ENCODE measurements around the gene LSAMP. TPM values are rescaled to one million over a fixed set of nuclear protein-coding genes. Genes with fewer than 3 reads are reported as not detected.

Gene LSAMP
- total RNA-seq, 1 experiment from 2014 or later, result 0.90 TPM

DNA sequence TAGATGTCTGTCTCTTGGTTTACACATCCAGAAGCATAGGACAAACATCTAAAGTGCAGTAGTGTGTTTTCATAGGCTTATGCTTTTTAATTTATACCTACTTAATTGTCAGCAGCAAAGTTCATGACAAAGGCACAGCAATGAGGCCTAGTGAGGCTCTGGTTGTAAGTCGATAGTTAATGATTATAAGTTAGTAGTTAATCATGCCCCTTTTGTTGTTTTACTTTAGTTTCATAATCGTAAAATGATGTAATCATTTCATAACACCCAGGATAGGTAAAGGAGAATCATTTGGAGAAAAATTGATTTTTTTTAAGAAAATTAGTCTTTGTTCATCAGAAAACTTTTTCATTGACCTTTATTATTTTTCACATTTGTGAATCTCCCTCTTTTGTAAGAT, 351.9 kb downstream of the LSAMP start:
- Histone ChIP-seq H3K4me2 (ENCODE audit: insufficient read depth, insufficient read length, low read length) (no peak overlapping the region), H2AK5ac (ENCODE audit: insufficient read length, low read length) (no peak overlapping the region), H3K79me2 (ENCODE audit: insufficient read depth, low read length) (no peaks in the 10 kb centered on the region), H4K91ac (ENCODE audit: insufficient read length, low read depth, low read length) (no peak overlapping the region), H3K27ac (ENCODE audit: insufficient read length, low read depth, low read length) (no peak overlapping the region), H4K20me1 (ENCODE audit: control insufficient read depth, insufficient read depth, insufficient read length) (no peaks in the 10 kb centered on the region), H2BK5ac (ENCODE audit: insufficient read length, low read length) (no peak overlapping the region), H2BK12ac (ENCODE audit: insufficient read length, low read depth, low read length) (no peak overlapping the region), H3K9me3 (ENCODE audit: control insufficient read depth, low read depth, low read length) (no peaks in the 10 kb centered on the region), H2BK120ac (ENCODE audit: low read depth, low read length, poor library complexity, severe bottlenecking) (no peak overlapping the region), H2BK20ac (ENCODE audit: low read depth, low read length, poor library complexity, severe bottlenecking) (no peak overlapping the region), H3K23me2 (ENCODE audit: insufficient read length, low read depth, low read length, poor library complexity, severe bottlenecking) (no peaks in the 10 kb centered on the region), H3K9ac (ENCODE audit: extremely low read depth, insufficient read length, low read length) (no peak overlapping the region), H3K56ac (ENCODE audit: insufficient read length, low read depth, low read length) (no peak overlapping the region), H4K8ac (replicated peaks; ENCODE audit: insufficient read length, low read depth, low read length) (no peak overlapping the region), H2AFZ (ENCODE audit: low read length) (no peak overlapping the region), H3K14ac (ENCODE audit: insufficient read depth, low read length) (no peak overlapping the region), H3K18ac (ENCODE audit: insufficient read length, low read depth, low read length) (no peak overlapping the region), H3K79me1 (ENCODE audit: insufficient read depth, low read depth, low read length, poor library complexity, severe bottlenecking) (no peaks in the 10 kb centered on the region), H3K27me3 (ENCODE audit: insufficient read depth, low read length) (no peaks in the 10 kb centered on the region), H3T11ph (ENCODE audit: low read length) (no peak overlapping the region), H3K4me1 (ENCODE audit: insufficient read depth, low read length) (no peaks in the 10 kb centered on the region), H3K4ac (ENCODE audit: low read depth, low read length) (no peak overlapping the region), H3K23ac (ENCODE audit: insufficient read length, low read depth, low read length) (no peak overlapping the region), H2BK15ac (ENCODE audit: low read depth, low read length) (no peak overlapping the region), H4K5ac (ENCODE audit: insufficient read length, low read depth, low read length) (no peak overlapping the region)
- Mint-ChIP-seq H3K27ac (no peak overlapping the region), H3K4me3 (no peak overlapping the region), H3K9me3 (peaks cover 0 to 8% of the 10 kb centered on the region in 2 experiments; a peak in 1 of 5 replicates), H3K36me3 (ENCODE audit: insufficient read depth in 1 of 3, low read depth in 3 of 3) (no peaks in the 10 kb centered on the region; a peak in 1 of 7 replicates), H3K4me1 (peaks cover 4% of the 10 kb centered on the region in 2 experiments; a peak in 1 of 4 replicates), H3K27me3 (ENCODE audit: low read depth) (no peaks in the 10 kb centered on the region)
- TF ChIP-seq, protein P1, sequence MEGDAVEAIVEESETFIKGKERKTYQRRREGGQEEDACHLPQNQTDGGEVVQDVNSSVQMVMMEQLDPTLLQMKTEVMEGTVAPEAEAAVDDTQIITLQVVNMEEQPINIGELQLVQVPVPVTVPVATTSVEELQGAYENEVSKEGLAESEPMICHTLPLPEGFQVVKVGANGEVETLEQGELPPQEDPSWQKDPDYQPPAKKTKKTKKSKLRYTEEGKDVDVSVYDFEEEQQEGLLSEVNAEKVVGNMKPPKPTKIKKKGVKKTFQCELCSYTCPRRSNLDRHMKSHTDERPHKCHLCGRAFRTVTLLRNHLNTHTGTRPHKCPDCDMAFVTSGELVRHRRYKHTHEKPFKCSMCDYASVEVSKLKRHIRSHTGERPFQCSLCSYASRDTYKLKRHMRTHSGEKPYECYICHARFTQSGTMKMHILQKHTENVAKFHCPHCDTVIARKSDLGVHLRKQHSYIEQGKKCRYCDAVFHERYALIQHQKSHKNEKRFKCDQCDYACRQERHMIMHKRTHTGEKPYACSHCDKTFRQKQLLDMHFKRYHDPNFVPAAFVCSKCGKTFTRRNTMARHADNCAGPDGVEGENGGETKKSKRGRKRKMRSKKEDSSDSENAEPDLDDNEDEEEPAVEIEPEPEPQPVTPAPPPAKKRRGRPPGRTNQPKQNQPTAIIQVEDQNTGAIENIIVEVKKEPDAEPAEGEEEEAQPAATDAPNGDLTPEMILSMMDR (conservative IDR thresholded peaks at IDR 0.05), result no peak
- WGBS (ENCODE audit: extremely low coverage, insufficient read length, low lambda C conversion rate), result no CpG with 5 or more reads among the region's 2 CpGs
- DNase-seq, result no peak
